ENCODE results near the gene BDKRB1. TPM values are rescaled to one million over a fixed set of nuclear protein-coding genes. Genes with fewer than 3 reads are reported as not detected.

Gene BDKRB1
- total RNA-seq, 4 donors from 2014 or later, result 0.63 to 2.4 (median 2.2) TPM; not detected in 1

DNA sequence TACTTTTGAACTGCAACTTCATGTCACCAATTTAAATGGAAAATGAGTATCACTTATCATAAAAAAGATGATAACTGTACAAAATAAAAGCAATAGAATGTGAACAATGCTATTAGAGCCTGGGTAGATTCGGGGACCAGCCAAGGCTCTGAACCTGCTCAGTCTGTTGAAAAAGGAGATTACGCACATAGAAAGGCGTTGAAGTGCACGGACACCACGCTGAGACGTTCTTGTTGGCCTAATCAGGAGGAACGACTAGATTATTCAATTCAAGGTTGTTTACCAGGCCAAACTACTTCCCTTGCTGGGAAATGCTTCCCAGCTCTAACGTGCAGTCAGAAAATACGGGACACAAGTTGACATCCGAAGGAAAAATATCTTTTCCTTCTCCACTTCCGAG is 23.5 kb upstream of the BDKRB1 start:
- Histone ChIP-seq H3K36me3 (peaks cover 0 to 16% (median 0%) of the 10 kb centered on the region in 3 donors), H3K27me3 (no peaks in the 10 kb centered on the region), H3K9me3 (peaks cover 0 to 16% (median 0%) of the 10 kb centered on the region in 4 donors), H3K4me1 (peaks cover 0 to 24% (median 0%) of the 10 kb centered on the region in 4 donors), H3K4me3 (no peak overlapping the region), H3K27ac (no peak overlapping the region)
- WGBS, 2 donors, result 76 to 77% methylated on average over 11 of the region's 11 CpGs
- no peak for DNase-seq (ENCODE audit: low spot score in 2 of 2)
- TF ChIP-seq EP300 (IDR thresholded peaks at IDR 0.05) (no peak), POLR2A (IDR thresholded peaks at IDR 0.05) (no peak)
- TF ChIP-seq, protein P1, sequence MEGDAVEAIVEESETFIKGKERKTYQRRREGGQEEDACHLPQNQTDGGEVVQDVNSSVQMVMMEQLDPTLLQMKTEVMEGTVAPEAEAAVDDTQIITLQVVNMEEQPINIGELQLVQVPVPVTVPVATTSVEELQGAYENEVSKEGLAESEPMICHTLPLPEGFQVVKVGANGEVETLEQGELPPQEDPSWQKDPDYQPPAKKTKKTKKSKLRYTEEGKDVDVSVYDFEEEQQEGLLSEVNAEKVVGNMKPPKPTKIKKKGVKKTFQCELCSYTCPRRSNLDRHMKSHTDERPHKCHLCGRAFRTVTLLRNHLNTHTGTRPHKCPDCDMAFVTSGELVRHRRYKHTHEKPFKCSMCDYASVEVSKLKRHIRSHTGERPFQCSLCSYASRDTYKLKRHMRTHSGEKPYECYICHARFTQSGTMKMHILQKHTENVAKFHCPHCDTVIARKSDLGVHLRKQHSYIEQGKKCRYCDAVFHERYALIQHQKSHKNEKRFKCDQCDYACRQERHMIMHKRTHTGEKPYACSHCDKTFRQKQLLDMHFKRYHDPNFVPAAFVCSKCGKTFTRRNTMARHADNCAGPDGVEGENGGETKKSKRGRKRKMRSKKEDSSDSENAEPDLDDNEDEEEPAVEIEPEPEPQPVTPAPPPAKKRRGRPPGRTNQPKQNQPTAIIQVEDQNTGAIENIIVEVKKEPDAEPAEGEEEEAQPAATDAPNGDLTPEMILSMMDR (IDR thresholded peaks at IDR 0.05), result no peak

DNA sequence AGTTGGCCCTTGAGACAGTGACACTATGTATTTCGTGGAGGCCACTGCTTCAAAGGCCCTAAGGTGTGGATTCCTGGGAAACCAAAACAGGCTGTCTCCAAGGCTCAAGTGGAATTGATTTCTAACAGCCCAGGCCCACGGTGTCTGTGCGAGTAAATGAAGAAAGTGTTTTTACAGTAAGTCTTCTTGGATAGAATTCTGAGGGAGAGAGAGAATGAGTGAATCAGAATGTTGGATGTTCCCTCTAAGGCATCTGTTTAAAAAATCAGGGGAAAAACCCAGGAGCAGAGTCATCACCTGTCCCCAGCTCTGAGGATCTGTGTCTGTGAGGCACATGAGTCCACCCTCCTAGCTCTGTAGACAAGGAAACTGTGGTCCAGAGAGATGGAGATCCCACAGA is 22.3 kb upstream of the BDKRB1 start:
- no peak overlapping the region for H3K4me3 ChIP-seq
- TF ChIP-seq, protein P1 (IDR thresholded peaks at IDR 0.05), result no peak
- no peak for TF ChIP-seq EP300 (IDR thresholded peaks at IDR 0.05)
- TF ChIP-seq POLR2A (IDR thresholded peaks at IDR 0.05), result no peak
- no peaks in the 10 kb centered on the region for H3K27me3 ChIP-seq
- DNase-seq (ENCODE audit: low spot score in 2 of 2), result no peak
- H3K27ac ChIP-seq, result peak overlapping the region in 2 of 4 donors; percentile 64
- H3K9me3 ChIP-seq, result peaks cover 0 to 4% (median 0%) of the 10 kb centered on the region in 4 donors
- WGBS, 2 donors, result 48 to 64% methylated on average over 3 of the region's 3 CpGs
- peaks cover 0 to 16% (median 0%) of the 10 kb centered on the region in 3 donors for H3K36me3 ChIP-seq
- peaks cover 0 to 24% (median 0%) of the 10 kb centered on the region in 4 donors for H3K4me1 ChIP-seq

DNA sequence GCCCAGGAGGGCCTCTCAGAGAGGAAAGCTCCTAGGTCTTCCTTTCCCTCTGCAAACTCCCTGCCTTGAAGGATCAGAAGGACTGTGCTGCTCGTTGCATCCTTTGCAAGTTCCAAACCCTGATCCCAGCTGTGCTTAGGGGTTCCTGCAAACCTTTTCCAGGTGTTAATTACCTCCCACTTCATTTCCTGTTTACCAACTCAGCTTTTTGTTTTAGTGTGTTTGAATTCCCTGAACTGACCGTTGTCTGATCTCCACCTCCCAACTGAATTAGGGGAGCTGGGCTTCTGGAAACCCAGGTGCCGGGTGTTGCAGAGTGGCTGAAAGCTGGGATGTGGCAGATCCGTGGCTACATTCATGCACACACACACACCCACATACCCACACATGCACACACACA is 20.6 kb upstream of the BDKRB1 start:
- 56 to 76% methylated on average over 4 of the region's 4 CpGs for WGBS, 2 donors
- Histone ChIP-seq H3K4me1 (peaks cover 0 to 24% (median 0%) of the 10 kb centered on the region in 4 donors), H3K27ac (no peak overlapping the region), H3K36me3 (peaks cover 0 to 31% (median 0%) of the 10 kb centered on the region in 3 donors), H3K9me3 (no peaks in the 10 kb centered on the region), H3K4me3 (no peak overlapping the region), H3K27me3 (no peaks in the 10 kb centered on the region)
- no peak for DNase-seq (ENCODE audit: low spot score in 2 of 2)
- TF ChIP-seq, protein P1 (IDR thresholded peaks at IDR 0.05), result no peak
- TF ChIP-seq POLR2A (IDR thresholded peaks at IDR 0.05) (no peak), EP300 (IDR thresholded peaks at IDR 0.05) (no peak)

DNA sequence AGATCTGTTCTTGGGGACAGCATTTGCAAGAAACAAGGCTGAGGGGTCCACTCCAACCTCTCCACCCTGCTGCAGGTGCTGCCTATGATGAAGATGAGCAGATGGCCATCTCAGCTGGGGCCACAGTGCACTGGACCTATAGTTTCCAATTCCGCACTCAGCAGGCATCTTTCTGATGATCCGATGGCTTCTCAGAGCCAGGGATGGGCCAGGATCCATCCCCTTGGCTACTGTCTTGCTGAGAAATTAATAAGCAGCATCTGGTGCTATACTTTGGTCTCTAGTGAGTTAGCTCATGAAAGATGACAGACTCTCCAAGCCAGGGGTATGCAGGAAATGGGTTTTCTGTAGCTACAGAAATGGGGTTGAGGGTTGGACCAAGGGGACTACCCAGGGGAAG is 18.4 kb upstream of the BDKRB1 start:
- TF ChIP-seq EP300 (IDR thresholded peaks at IDR 0.05) (no peak), POLR2A (IDR thresholded peaks at IDR 0.05) (no peak)
- TF ChIP-seq, protein P1 (IDR thresholded peaks at IDR 0.05), result no peak
- Histone ChIP-seq H3K4me1 (peaks cover 0 to 12% (median 0%) of the 10 kb centered on the region in 4 donors), H3K27ac (no peak overlapping the region), H3K4me3 (no peak overlapping the region), H3K36me3 (peaks cover 0 to 50% (median 0%) of the 10 kb centered on the region in 3 donors), H3K9me3 (peaks cover 0 to 1% (median 0%) of the 10 kb centered on the region in 4 donors), H3K27me3 (no peaks in the 10 kb centered on the region)
- no peak for DNase-seq (ENCODE audit: low spot score in 2 of 2)
- 95 to 97% methylated on average over 2 of the region's 2 CpGs for WGBS, 2 donors

- WGBS, 2 donors, result 67 to 75% methylated on average over 7 of the region's 7 CpGs
Measured at GRCh38 chr14:96238676-96239265, 17.2 kb upstream of the BDKRB1 start.

More at GRCh38 chr14:96238676-96239265, 17.2 kb upstream of the BDKRB1 start:
- peaks cover 0 to 12% (median 0%) of the 10 kb centered on the region in 4 donors for H3K4me1 ChIP-seq
- DNase-seq (ENCODE audit: low spot score in 2 of 2), result no peak
- no peaks in the 10 kb centered on the region for H3K27me3 ChIP-seq
- H3K9me3 ChIP-seq, result peaks cover 0 to 5% (median 0%) of the 10 kb centered on the region in 4 donors
- no peak overlapping the region for H3K27ac ChIP-seq
- peaks cover 0 to 50% (median 0%) of the 10 kb centered on the region in 3 donors for H3K36me3 ChIP-seq
- no peak for TF ChIP-seq POLR2A (IDR thresholded peaks at IDR 0.05)
- TF ChIP-seq, protein P1 (IDR thresholded peaks at IDR 0.05), result no peak
- no peak for TF ChIP-seq EP300 (IDR thresholded peaks at IDR 0.05)
- H3K4me3 ChIP-seq, result no peak overlapping the region

Data from tibial nerve (tissue), 4 donors.